Astrocyte (in vitro differentiated cells and primary cell): ENCODE data around the gene CDC16. TPM values are rescaled to one million over a fixed set of nuclear protein-coding genes. Genes with fewer than 3 reads are reported as not detected.

Experiments
- DNase-seq: peaks from one replicate; pipeline ENCODE4 v3.0.0-alpha.2; 2010; ENCODE audit warnings: low read depth
- FAIRE-seq: peaks from 2 replicates; lab custom pipeline; 2011; peaks lifted over from hg19 to GRCh38; lab: Jason Lieb, UNC
- H2AFZ ChIP-seq: 2 replicates; pipeline ENCODE4 v1.6.0; 2012; ENCODE audit warnings: low read depth, low read length, inconsistent platforms
- H3K27ac ChIP-seq: 2 replicates; pipeline ENCODE4 v1.5.1; 2011; ENCODE audit warnings: low read depth, low read length, inconsistent platforms
- H3K27me3 ChIP-seq: 2 replicates; pipeline ENCODE4 v1.6.0; 2011; ENCODE audit warnings: low read length, inconsistent platforms; ENCODE audit not compliant: insufficient read depth
- H3K36me3 ChIP-seq: 2 replicates; pipeline ENCODE4 v1.5.1; 2011; ENCODE audit warnings: low read length, inconsistent platforms; ENCODE audit not compliant: insufficient read depth
- H3K4me1 ChIP-seq: 2 replicates; pipeline ENCODE4 v1.5.1; 2011; ENCODE audit warnings: low read length, inconsistent platforms; ENCODE audit not compliant: insufficient read depth
- H3K4me2 ChIP-seq: 2 replicates; pipeline ENCODE4 v1.6.0; 2012; ENCODE audit warnings: low read length, inconsistent platforms
- H3K4me3 ChIP-seq: 2 replicates; pipeline ENCODE4 v1.5.1; 2011; ENCODE audit warnings: low read depth, mild to moderate bottlenecking, low read length, inconsistent platforms; ENCODE audit not compliant: insufficient read depth
- H3K79me2 ChIP-seq: 2 replicates; pipeline ENCODE4 v1.6.0; 2012; ENCODE audit warnings: mild to moderate bottlenecking, low read length, inconsistent platforms; ENCODE audit not compliant: insufficient read depth
- H3K9ac ChIP-seq: 2 replicates; pipeline ENCODE4 v1.6.0; 2012; ENCODE audit warnings: mild to moderate bottlenecking, low read length, inconsistent platforms
- H3K9me3 ChIP-seq: 2 replicates; pipeline ENCODE4 v1.5.1; 2012; ENCODE audit warnings: low read depth, mild to moderate bottlenecking, low read length, inconsistent platforms; ENCODE audit not compliant: insufficient read depth
- H4K20me1 ChIP-seq: 2 replicates; pipeline ENCODE4 v1.6.0; 2012; ENCODE audit warnings: low read length, inconsistent platforms; ENCODE audit not compliant: insufficient read depth
- H3K27ac Mint-ChIP-seq: one replicate; pipeline ENCODE4 v1.8.0; 2021; ENCODE audit warnings: mild to moderate bottlenecking, mixed read lengths; ENCODE audit not compliant: unreplicated experiment
- H3K27me3 Mint-ChIP-seq: one replicate; pipeline ENCODE4 v1.8.0; 2021; ENCODE audit warnings: low read depth, mixed read lengths; ENCODE audit not compliant: unreplicated experiment
- H3K36me3 Mint-ChIP-seq: one replicate; pipeline ENCODE4 v1.8.0; 2021; ENCODE audit warnings: low read depth, mixed read lengths; ENCODE audit not compliant: unreplicated experiment
- H3K4me1 Mint-ChIP-seq: one replicate; pipeline ENCODE4 v1.8.0; 2021; ENCODE audit warnings: low read depth, mixed read lengths; ENCODE audit not compliant: unreplicated experiment
- H3K4me3 Mint-ChIP-seq: one replicate; pipeline ENCODE4 v1.8.0; 2021; ENCODE audit warnings: mild to moderate bottlenecking, moderate library complexity, mixed read lengths; ENCODE audit not compliant: unreplicated experiment
- H3K9me3 Mint-ChIP-seq: one replicate; pipeline ENCODE4 v1.8.0; 2021; ENCODE audit warnings: mild to moderate bottlenecking, mixed read lengths; ENCODE audit not compliant: unreplicated experiment
- EZH2 ChIP-seq: IDR thresholded peaks from 2 replicates; pipeline ENCODE4 v1.6.1; 2012; ENCODE audit warnings: mild to moderate bottlenecking, low read length, inconsistent platforms; ENCODE audit not compliant: insufficient read depth
- total RNA-seq: library from RNA; stranded (reverse); gene quantifications from 2 replicates; pipeline ENCODE4 v1.2.1, GENCODE V29; 2021
- TF ChIP-seq, protein P1 (sequence below): IDR thresholded peaks from 2 replicates; pipeline ENCODE4 v1.5.1; 2011; ENCODE audit warnings: low read depth, mild to moderate bottlenecking, inconsistent platforms, low read length, moderate library complexity; ENCODE audit not compliant: insufficient read depth

CDC16 gene
- total RNA-seq, 1 donor from 2014 or later = 77.0 TPM

DNA sequence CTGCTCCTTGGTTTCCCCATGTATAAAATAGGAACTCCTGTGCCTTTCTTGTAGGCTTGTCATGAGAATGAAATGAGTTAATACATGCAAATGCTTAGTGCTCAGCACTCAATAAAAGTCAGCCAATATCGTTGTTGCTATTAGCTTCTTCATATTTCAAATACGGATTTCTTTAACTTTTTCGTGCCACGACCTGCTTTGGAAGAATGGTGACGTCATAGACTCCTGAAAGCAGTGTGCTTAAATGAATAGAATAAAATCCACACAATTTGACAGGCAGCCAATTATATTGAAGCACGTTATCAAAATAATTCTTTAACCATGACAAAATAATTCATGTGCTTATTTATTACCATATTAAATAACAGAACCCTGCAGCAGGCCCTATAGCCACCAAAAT is 26.6 kb upstream of the CDC16 start:
- no peaks in the 10 kb centered on the region for H3K36me3 ChIP-seq
- peaks cover 8% of the 10 kb centered on the region for H3K9me3 ChIP-seq
- H3K4me2 ChIP-seq = no peak overlapping the region
- peaks cover 17% of the 10 kb centered on the region for H3K9me3 Mint-ChIP-seq
- DNase-seq (no peak), FAIRE-seq (no peak)
- H3K36me3 Mint-ChIP-seq = no peaks in the 10 kb centered on the region
- H3K27me3 ChIP-seq = peaks cover 4% of the 10 kb centered on the region
- H4K20me1 ChIP-seq = no peaks in the 10 kb centered on the region
- H3K79me2 ChIP-seq = no peaks in the 10 kb centered on the region
- H3K4me1 ChIP-seq = no peaks in the 10 kb centered on the region
- no peak overlapping the region for H2AFZ ChIP-seq
- no peaks in the 10 kb centered on the region for H3K4me1 Mint-ChIP-seq
- H3K9ac ChIP-seq = no peak overlapping the region
- H3K27ac ChIP-seq = no peak overlapping the region
- peaks cover 13% of the 10 kb centered on the region for H3K27me3 Mint-ChIP-seq
- TF ChIP-seq, protein P1, sequence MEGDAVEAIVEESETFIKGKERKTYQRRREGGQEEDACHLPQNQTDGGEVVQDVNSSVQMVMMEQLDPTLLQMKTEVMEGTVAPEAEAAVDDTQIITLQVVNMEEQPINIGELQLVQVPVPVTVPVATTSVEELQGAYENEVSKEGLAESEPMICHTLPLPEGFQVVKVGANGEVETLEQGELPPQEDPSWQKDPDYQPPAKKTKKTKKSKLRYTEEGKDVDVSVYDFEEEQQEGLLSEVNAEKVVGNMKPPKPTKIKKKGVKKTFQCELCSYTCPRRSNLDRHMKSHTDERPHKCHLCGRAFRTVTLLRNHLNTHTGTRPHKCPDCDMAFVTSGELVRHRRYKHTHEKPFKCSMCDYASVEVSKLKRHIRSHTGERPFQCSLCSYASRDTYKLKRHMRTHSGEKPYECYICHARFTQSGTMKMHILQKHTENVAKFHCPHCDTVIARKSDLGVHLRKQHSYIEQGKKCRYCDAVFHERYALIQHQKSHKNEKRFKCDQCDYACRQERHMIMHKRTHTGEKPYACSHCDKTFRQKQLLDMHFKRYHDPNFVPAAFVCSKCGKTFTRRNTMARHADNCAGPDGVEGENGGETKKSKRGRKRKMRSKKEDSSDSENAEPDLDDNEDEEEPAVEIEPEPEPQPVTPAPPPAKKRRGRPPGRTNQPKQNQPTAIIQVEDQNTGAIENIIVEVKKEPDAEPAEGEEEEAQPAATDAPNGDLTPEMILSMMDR = no peak
- TF ChIP-seq EZH2 = no peak
- no peak overlapping the region for H3K4me3 Mint-ChIP-seq
- no peak overlapping the region for H3K27ac Mint-ChIP-seq
- no peak overlapping the region for H3K4me3 ChIP-seq

DNA sequence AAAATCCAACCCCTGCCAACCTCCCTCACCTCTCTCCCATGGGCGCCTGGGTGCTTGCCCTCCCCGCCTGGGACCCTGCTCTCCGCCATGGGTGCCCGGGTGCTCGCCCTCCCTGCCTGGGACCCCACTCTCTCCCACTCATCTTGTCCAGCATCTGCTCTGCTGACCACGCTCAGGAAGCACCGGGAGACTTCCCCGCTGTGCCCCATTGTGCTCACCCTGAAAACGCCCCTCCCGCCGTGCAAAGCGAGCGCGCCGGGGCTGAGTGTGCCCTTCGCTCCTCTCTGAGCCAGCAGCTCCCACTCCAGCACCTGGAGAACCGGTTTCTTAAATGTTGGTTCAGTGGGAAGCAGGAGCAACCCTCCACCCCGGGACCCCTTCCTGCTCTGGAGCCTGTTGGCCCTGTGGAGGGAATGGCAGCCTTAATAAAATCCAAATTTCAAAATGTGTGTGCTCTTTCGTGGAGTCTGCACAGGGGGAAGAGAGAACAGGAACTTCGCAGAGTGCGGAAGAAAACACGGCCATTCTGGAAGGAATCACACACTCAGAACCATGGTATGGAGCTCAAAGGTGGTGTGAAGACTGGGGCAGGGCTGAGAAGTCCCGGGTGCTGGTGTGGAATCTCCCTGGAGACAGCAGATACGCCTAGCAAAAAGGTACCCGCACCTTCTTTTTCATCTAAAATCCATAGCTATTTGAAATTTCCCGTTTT is 23.1 kb upstream of the CDC16 start:
- DNase-seq (no peak), FAIRE-seq (no peak)
- peaks cover 8% of the 10 kb centered on the region for H3K9me3 Mint-ChIP-seq
- Histone ChIP-seq H4K20me1 (no peaks in the 10 kb centered on the region), H3K9ac (no peak overlapping the region), H3K4me3 (no peak overlapping the region), H3K9me3 (peaks cover 8% of the 10 kb centered on the region), H3K79me2 (no peaks in the 10 kb centered on the region), H3K27me3 (no peaks in the 10 kb centered on the region), H3K4me2 (peak overlapping the region; percentile 34), H3K4me1 (no peaks in the 10 kb centered on the region), H3K27ac (no peak overlapping the region), H2AFZ (no peak overlapping the region), H3K36me3 (no peaks in the 10 kb centered on the region)
- H3K27ac Mint-ChIP-seq = no peak overlapping the region
- H3K4me1 Mint-ChIP-seq = no peaks in the 10 kb centered on the region
- peaks cover 16% of the 10 kb centered on the region for H3K27me3 Mint-ChIP-seq
- no peak overlapping the region for H3K4me3 Mint-ChIP-seq
- H3K36me3 Mint-ChIP-seq = no peaks in the 10 kb centered on the region
- TF ChIP-seq EZH2 = no peak
- TF ChIP-seq, protein P1 = no peak

DNA sequence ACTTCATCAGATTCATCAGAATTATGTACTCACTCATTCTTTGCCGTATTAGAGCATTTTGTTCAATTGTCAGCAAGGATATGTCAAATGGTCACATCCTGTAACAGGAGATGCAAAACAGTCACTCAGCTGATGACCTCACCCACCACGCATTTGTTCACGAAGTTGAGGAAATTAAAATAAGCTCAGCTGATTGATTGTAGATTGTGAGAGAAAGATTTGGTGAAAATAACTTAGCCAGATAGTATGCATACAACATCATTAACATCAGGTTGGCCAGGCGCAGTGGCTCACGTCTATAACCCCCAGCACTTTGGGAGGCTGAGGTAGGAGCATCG is 22.6 kb upstream of the CDC16 start:
- Histone ChIP-seq H2AFZ (no peak overlapping the region), H3K9me3 (peaks cover 5% of the 10 kb centered on the region)

More for the DNA sequence above, 22.6 kb upstream of the CDC16 start:
- peak; percentile 48 for DNase-seq
- Histone ChIP-seq H3K4me1 (no peaks in the 10 kb centered on the region), H3K36me3 (no peaks in the 10 kb centered on the region), H3K4me3 (no peak overlapping the region), H3K4me2 (peak overlapping the region; percentile 34), H3K27ac (no peak overlapping the region), H3K79me2 (no peaks in the 10 kb centered on the region), H3K27me3 (no peaks in the 10 kb centered on the region), H4K20me1 (no peaks in the 10 kb centered on the region), H3K9ac (no peak overlapping the region)
- Mint-ChIP-seq H3K9me3 (peaks cover 6% of the 10 kb centered on the region), H3K4me1 (no peaks in the 10 kb centered on the region), H3K27ac (no peak overlapping the region), H3K36me3 (no peaks in the 10 kb centered on the region), H3K4me3 (no peak overlapping the region), H3K27me3 (peaks cover 16% of the 10 kb centered on the region)
- FAIRE-seq = peak; percentile 29
- no peak for TF ChIP-seq EZH2
- TF ChIP-seq, protein P1 = no peak
